DMS53 treated with DMSO at 0.1 percent for 48 hours (cell line): ENCODE data around the gene ERFE.
"Not testable (repeated sequence)": the region's sequence is repeated elsewhere in the genome, so short reads cannot be mapped to it uniquely, and the experiment has no call there.

Source experiments
- DNase-seq: peaks from one replicate; lab custom pipeline; 2025; ENCODE audit not compliant: unreplicated experiment; lab: John Stamatoyannopoulos, UW

The ERFE gene, protein sequence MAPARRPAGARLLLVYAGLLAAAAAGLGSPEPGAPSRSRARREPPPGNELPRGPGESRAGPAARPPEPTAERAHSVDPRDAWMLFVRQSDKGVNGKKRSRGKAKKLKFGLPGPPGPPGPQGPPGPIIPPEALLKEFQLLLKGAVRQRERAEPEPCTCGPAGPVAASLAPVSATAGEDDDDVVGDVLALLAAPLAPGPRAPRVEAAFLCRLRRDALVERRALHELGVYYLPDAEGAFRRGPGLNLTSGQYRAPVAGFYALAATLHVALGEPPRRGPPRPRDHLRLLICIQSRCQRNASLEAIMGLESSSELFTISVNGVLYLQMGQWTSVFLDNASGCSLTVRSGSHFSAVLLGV

DNA sequence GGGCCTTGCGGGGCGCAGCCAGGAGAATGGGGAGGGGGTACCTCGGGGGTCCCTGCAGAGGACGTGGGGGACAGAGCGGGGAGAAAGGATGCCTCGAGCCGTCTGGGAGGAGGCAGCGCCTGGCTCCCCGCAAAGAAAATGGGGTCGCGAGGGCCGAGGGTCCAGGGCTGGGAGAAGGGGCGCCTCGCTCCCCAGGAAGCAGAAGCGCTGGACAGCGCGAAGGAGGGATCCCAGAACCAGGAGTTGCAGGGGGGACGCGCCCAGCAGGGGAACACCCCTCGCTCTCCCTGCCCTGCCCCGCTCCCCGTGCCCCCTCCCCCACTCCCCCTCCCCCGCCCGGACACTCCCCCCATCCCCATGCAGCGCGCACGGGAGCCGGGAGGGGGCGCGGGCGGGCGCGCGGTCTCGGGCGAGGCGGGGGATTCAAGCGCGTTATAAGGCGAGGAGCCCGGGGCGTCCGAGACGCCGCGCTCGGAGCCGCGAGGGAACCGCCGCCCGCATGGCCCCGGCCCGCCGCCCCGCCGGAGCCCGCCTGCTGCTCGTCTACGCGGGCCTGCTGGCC is at the start of gene ERFE:
Gene ERFE, plus strand, starts transcription at position 462 of the 562 bp plus-strand sequence. Its CDS starts 38 bp downstream, at position 500.
- peak; percentile 44 for DNase-seq

DNA sequence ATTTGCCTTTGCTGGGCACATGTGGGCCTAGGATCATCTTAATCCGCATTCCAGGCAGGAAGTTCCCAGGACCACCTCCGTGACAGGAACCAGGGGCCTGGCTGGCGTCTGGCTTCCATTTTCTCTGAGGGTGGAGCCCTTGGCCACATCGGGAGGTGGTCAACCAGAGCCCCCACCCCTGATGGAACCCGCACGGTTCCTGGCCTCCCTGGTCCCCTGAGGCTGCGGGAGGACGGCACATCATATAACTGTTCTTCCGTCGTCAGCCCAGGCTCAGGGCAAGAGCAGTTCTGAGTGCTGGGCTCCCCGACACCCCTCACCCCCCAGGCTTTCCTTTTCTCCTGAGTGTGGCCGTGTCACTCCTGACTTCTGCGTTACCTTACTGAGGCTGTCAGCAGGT is 45.2 kb upstream of the ERFE start:
- DNase-seq, result no peak

DNA sequence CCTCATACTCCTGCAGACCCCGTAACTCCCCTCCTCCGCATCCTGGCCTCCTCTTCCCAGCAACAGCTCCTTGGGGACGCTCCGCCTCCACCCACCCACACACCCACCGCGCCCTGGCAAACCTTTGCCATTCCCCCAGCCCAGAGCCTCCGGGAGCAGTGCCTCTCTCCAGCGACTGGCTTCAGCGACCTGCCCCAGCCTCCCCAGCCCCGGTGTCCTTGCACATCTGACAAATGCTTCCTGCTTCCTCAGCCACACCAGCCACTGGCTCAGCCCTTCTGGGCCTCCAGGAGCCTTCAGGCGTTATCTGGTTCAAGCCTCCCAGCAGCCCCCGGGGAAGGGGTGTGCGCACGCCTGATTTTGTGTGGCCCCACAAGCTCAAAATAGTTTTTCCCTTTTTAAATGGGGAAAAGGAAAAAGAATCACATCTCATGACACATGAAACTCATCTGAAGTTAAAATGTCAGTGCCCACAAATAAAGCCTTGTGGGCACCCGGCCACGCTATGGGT is 44.4 kb upstream of the ERFE start:
- no peak for DNase-seq

DNA sequence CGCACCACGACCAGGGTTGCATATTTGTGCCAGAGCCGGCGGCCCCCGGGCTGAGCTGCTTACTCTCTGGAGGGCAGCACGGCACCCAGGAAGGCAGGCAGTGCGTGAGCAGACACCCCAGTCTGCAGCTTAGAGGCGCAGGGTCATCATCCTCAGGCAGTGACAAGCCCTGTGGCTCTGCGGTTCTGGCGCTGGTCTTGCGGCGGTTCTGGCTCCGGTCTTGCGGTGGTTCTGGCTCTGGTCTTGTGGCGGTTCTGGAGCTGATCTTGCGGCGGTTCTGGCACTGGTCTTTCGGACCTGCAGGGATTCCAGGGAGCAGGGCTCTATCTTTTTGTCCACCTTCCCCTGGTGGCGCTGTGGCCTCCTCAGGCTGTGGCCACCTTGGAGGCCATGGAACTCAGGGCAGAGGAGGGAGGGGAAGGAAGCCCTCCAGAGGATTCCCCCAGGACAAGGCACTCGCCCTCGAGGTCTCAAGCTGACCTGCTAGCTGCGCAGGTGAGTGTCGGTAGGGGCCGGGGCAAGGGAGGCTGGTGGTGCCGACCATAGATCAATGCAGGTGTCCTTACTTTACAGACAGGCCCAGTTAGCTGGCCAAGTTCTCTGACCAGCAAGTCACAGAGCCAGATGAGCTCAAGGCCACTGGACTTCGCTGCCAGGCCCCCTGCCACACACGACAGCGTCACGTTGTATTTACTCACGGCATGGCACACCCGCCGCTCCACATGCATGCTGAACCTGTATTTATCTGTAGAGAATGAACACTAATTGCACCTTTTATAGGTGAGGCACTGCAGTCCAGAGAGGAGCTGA is 43.7 kb upstream of the ERFE start:
- DNase-seq, result no peak

DNA sequence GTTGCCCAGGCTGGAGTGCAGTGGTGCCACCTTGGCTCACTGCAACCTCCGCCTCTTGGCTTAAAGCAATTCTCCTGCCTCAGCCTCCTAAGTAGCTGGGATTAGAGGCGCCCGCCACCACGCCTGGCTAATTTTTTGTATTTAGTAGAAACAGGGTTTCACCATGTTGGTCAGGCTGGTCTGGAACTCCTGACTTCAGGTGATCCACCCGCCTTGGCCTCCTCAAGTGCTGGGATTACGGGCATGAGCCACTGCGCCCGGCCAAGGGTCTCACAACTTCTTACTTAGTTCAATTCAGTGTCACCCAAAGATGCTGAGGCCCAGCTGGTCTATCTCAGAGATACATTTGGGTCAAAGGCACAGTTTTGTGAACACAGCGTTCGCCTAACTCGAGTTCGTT is 43.1 kb upstream of the ERFE start:
- not testable (repeated sequence) for DNase-seq

DNA sequence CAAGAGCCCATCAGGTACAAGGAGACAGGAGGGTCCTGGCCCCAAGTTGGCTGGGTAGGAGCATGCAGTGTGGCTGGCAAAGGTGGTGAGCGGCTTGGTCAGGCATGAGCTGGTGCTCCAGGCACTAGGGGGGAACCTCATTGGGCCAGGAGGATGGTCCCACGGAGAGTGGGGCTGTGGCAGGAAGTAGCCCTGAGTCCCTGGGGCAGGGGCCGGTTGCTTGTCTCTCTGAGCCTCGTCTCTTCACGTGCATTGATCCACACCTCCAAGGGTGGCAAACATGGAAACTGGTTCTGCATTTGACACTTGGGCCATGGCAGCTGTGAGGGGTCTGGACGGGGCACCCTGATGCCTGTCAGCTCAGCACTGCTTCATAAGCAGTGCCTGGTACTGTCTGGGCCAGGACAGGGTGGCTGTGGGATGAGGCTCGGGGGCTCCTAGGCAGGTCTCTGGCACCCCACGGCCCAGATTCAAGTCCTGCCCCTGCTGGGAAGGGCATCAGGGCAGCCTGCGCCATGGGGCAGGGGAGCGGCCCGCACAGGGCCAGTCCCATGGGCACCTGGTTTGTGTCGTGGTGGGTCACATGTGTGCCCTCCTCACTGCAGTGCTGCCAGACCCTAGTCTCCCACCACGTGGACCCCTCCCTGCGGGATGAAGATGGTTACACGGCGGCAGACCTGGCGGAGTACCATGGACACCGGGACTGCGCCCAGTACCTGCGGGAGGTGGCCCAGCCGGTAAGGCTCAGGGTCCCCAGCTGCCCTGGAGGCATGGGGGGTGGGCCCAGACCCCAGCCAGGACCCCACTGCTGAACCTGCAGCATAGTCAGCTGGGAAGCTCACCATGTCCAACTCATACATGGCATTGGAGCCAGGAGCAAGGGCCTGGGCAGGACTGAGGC is 42.2 kb upstream of the ERFE start:
- no peak for DNase-seq

DNA sequence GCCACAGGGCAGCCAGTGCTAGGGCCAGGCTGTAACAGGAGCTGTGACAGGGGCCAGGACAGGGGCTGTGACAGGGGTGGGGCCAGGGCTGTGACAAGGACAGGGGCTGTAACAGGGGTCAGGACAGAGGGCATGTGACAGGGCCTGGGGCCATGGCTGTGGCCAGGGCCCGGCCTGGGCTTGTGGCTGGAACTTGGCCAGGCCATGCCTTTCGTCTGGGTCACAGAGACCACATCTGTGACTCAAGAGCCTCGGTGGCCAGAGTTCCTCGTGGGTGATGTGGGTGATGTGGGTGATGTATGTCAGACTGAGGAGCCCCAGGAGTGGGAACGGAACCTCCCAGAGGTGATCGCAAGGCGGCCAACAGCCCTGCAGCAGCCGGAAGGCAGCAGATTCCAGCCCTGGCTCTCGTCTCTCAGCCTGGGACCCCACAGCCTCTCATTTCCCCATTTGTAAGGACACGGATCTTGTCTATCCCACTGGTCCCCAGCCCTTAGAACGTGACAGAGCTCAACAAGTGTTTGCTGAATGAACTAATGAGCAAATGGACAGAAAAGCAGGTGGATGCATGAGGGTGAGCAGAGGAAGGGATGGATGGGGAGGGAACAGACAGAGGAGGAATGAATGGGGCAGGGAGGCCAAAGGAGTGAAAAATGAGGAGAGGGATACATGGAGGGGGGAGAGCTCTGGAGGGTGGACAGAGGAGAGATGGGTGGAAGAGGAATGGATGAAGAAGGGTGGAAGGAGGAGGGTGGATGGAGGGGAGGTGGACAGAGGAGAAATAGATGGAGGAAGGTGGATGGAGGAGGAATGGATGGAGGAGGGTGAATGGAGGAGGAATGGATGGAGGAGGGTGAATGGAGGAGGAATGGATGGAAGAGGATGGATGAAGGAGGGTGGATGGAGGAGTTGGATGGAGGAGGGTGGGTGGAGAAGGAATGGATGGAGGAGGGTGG is 41.3 kb upstream of the ERFE start:
- DNase-seq, result no peak

DNA sequence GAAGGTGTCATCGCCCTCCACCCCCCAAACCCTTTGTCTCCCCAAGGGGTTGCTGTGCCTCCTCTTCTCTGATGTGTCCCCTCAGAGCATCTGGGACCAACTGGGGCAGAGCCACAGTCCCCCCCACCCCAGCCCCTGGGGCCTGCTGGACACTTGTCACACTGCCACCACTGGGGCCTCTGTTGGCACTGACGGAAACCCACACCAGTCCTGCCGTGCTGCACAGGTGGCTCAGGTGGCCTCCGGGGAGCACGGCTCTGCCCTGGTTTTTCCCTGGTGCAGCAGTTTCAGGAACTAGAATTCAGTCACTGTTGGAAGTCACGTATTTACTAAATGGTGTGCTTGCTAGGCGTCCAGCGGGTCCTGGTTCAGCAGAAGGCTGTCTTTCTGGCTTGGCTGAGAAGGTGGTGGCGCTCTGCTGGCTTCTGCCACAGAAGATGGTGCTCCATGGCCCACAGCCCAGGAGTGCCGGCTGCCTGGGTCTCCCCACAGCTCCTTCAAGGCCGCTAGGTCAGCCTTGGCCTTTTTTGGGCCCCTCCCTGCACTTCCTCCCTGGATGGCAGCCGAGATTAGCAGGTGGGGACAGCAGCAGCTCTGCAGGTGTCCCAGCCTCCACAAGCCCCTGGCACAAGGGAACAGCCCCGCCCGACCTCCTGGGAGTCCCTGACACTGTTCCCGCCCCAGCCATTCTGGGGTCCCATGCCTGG is 38.9 kb upstream of the ERFE start:
- no peak for DNase-seq

DNA sequence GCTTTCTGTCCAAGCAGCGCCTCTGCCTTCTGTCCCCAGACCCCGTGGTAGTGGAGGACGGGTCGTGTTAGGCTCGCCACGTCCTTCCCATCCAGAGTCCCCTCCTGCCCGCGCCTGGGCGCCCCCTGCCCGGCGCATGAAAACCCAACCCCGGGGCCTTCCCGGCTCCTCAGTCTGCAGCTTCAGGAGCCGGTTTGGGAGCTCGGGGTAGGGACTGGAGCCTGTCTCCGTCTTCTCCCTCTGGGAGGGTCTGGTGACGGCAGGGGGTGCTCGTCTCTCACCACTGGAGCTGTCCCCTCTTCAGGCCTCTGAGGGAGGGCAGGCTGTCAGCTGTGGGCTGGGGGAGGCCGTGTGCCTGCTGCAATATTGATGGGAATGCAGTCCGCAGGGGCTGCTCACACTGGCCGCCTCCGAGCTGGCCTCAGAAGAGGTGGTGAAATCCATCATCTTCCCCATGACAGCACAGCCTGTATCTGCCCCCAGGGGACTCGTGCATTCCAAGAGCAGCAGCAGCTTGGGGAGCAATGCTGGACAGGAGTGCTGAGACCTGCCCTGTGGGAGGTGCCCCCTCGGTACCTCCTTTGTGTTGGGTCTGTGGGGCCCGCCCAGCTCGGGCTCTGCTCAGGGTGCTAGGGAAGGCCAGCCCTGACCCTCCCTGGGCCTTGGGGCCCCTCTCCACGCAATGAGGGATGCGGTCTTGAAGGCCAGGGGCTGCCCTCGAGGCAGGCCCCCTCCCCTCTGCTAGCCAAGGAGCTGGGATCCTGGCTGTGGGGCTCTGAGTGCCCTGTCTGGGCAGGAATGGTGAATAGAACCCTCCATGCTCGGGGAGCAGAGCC is 38.1 kb upstream of the ERFE start:
- no peak for DNase-seq

DNA sequence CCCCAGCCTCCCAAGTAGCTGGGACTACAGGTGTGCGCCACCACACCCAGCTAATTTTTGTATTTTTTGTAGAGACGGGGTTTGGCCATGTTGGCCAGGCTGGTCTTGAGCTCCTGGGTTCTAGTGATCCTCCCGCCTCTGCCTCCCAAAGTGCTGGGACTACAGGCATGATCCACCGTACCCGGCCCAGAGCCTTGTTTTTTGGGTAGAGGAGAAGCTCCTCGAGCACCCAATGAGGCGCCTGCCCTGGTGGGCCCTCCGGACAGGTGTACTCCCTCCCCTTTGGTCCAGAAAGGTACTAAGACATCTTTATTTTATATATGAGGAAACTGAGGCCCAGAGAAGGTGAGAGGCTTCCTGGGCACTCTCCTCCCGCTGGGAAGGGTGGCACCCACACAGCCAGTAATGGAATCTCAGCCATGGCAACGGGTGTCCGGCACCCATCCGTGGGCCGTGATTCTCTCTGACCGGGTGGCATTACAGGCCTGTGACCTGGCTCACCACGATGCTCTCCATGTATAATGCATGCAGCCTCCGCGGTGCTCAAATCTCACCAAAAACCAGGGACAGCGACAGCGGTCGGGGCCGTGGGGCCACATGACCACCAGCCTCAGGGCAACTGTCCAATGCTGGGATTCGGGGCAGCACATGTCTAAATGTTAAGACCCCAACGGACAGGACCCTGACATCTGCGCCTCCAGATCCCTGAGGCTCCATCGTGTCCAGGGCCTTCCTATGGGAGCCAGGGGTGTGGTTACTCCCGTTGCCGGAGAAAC is 37.1 kb upstream of the ERFE start:
- no peak for DNase-seq

DNA sequence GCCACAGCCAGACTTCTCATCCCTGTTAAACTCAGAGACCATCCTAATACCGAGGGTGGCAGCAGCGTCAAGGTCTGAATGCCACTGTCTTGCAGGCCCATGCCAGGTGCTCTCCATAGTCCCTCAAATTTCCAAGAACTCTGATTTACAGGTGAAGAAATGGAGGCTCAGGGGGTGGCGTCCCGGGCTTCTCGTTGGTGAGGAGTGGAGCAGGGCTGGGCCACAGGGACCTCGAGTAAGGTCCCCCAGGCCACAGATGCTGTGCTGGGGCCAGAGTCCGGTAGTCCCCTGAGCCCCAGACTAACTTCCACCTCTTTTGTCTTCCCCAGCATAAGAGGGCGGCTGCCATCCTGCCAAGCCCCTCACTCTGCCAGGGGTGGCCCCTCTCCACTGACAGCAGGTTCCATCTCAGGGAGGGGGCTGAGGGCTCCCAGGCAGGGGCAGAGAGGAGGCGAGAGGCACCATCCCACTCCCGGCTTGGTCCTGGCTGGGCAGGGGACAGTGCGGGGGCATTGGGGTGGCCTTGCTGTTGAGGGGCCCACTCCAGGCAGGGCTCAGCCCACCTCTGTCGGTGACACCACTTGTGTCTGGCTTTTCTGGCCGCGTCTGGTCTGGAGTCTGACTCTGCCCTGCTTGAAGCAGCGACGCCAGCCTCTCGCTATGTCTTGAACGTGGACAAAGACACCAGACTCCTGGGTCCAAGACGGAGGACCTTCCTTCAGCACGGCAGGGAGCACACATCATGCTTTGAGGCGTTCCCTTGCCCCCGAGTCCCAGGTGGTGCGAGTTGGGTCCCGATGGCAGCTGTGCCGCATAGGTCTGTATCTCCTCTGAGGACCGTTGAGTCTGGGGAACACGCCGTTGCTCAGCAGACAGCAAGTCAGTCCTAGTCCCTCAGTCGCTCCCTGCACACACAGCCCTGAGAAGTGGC is 36.2 kb upstream of the ERFE start:
- DNase-seq, result no peak

DNA sequence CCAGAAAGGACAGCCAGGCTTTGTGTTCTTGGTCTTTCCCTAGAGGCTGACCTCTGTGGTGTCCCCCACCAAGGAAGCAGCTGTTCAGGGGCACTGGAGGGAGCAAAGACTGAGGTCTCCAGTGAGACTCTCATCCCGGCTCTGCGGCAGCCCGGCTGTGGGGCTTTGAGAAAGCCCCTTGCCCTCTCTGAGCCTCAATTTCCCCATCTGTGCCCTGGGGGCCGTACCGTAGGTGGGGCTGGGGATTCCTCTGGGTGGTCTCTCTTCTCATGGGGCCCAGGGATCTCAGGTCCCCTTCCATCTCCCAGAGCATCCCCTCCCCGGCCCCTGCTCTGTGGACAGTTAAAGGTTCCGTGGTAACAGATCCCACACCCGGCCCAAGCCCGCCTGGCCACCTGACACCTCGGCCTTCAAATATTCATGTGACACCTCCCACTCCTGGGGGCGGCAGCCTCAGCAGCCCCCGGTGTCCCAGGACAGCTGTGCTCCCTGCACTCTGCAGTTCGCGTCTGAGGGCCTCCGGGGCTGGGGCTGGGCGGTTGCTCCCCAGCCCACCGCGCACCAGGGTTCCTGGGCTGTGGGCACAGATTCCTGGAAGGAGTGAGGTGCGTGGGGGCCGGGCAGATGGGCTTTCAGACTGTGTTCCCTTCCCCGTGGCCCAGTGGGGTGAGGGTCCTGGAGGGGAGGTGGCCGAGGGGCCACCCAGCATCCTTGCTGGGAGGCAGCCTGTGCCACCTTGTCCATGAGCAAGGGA is 35.4 kb upstream of the ERFE start:
- no peak for DNase-seq

DNA sequence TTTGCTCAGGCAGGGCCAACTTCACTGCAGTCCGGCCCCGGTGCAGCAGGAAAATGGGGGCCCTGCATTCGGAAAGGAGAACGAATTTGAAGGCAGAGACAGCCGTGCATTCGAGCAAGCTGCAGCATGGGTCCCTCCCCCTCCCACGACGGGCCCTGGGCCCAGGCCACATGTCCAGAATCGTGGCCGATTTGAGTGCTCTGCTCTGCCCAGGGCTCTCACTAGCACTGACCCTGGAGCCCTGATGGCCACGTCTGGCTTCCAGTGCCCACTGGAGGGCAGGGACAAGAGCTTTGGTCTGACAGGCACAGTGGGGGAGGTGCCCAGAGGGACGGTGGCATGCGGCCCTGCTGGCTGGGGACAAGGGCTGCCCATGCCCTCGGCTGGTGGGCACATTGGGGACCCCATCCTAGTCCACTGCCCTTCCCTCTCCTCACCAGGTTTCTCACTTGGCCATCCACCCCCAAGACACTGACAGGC is 34.7 kb upstream of the ERFE start:
- DNase-seq, result no peak

DNA sequence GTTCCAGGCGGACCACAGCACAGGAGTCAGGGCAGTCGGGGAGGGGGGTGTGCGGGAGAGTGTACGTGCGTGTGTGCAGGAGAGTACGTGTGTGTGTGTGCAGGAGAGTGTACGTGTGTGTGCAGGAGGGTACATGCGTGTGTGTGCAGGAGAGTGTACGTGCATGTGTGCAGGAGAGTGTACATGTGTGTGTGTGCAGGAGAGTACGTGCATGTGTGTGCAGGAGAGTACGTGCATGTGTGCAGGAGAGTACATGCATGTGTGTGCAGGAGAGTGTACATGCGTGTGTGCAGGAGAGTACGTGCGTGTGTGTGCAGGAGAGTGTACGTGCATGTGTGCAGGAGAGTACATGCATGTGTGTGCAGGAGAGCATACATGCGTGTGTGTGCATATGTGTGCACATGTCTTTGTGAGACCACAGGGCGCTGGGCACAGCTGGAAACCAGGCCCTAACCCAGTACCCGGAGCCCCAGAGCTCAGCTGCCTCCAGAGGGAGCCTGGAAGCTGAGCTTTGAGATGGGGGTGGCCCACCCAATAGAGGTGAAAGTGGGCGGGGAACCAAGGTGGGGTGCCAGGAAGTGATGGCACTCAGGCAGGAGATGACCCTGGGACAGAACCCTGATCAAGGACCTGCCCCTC is 34.2 kb upstream of the ERFE start:
- DNase-seq, result no peak
